NCI-H460 (cell line): ENCODE data around the gene DPP9. TPM values are rescaled to one million over a fixed set of nuclear protein-coding genes. Genes with fewer than 3 reads are reported as not detected.

ENCODE experiments used
- DNase-seq: peaks from one replicate; pipeline ENCODE4 v3.0.0-alpha.2; 2016; ENCODE audit warnings: low read depth; ENCODE audit errors: extremely low read depth
- small RNA-seq, 2 experiments: library from RNA; depleted of rRNA; stranded (forward); fragments of <200 nt; gene quantifications; one replicate each; pipeline ENCODE3, GENCODE V24; 2014
- total RNA-seq: library from RNA; depleted of rRNA; stranded (reverse); fragments of >200 nt; shearing (Covaris generic); gene quantifications from 2 replicates; pipeline ENCODE4 v1.2.3, GENCODE V29; 2014; rRNA removed

The DPP9 gene
- total RNA-seq, 1 experiment from 2014 or later: 28.4 TPM

GRCh38 chr19:4638828-4639530 lies 84.7 kb downstream of the DPP9 start, which contains the start of gene TNFAIP8L1:
TSS of gene TNFAIP8L1 (plus strand) at chr19:4639516. CDS start at chr19:4651870, 12,354 bp downstream.
- peak; percentile 91 for DNase-seq

- no peak for DNase-seq
Measured at GRCh38 chr19:4638317-4638716, 85.3 kb downstream of the DPP9 start.

GRCh38 chr19:4636761-4637160 lies 86.9 kb downstream of the DPP9 start:
- no peak for DNase-seq

GRCh38 chr19:4636151-4636717 lies 87.4 kb downstream of the DPP9 start:
- DNase-seq: peak; percentile 21

- no peak for DNase-seq
Measured at GRCh38 chr19:4635754-4636116, 87.9 kb downstream of the DPP9 start.

GRCh38 chr19:4633140-4633967 lies 90.3 kb downstream of the DPP9 start:
- DNase-seq: peak; percentile 61

Small RNAs within 50 kb of the gene (small RNA-seq; reads per million reads assigned to genes)
- gene MIR7-3: 0 reads per million in 2 experiments

Other genes with a start within 250 kb of the DPP9 start
- 0.02 and 0.06 TPM in 2 replicates for gene PLIN4, start 205.4 kb downstream of the DPP9 start, total RNA-seq
- gene PLIN5, start 188.6 kb downstream of the DPP9 start, total RNA-seq: not detected in 2 replicates
- gene LRG1, start 183.8 kb downstream of the DPP9 start, total RNA-seq: 0.15 TPM in 1 of 2 replicates, not detected in the other
- gene SEMA6B, start 164.2 kb downstream of the DPP9 start, total RNA-seq: 4.2 and 5.9 TPM in 2 replicates
- 1.4 and 1.5 TPM in 2 replicates for gene TNFAIP8L1, start 84.3 kb downstream of the DPP9 start, total RNA-seq
- 184 and 191 TPM in 2 replicates for gene MYDGF, start 53.5 kb downstream of the DPP9 start, total RNA-seq
- 10.2 and 10.6 TPM in 2 replicates for gene FEM1A, start 67.9 kb upstream of the DPP9 start, total RNA-seq
- 3.0 and 4.4 TPM in 2 replicates for gene TICAM1, start 107.9 kb upstream of the DPP9 start, total RNA-seq
- 35.2 and 36.9 TPM in 2 replicates for gene PLIN3, start 143.8 kb upstream of the DPP9 start, total RNA-seq
- gene ARRDC5, start 179.1 kb upstream of the DPP9 start, total RNA-seq: not detected in 2 replicates
- 11.0 and 13.4 TPM in 2 replicates for gene UHRF1, start 185.7 kb upstream of the DPP9 start, total RNA-seq
- gene KDM4B, start 245.3 kb upstream of the DPP9 start, total RNA-seq: 5.6 and 6.0 TPM in 2 replicates